Measurements from ENCODE around the gene EBPL.

DNA sequence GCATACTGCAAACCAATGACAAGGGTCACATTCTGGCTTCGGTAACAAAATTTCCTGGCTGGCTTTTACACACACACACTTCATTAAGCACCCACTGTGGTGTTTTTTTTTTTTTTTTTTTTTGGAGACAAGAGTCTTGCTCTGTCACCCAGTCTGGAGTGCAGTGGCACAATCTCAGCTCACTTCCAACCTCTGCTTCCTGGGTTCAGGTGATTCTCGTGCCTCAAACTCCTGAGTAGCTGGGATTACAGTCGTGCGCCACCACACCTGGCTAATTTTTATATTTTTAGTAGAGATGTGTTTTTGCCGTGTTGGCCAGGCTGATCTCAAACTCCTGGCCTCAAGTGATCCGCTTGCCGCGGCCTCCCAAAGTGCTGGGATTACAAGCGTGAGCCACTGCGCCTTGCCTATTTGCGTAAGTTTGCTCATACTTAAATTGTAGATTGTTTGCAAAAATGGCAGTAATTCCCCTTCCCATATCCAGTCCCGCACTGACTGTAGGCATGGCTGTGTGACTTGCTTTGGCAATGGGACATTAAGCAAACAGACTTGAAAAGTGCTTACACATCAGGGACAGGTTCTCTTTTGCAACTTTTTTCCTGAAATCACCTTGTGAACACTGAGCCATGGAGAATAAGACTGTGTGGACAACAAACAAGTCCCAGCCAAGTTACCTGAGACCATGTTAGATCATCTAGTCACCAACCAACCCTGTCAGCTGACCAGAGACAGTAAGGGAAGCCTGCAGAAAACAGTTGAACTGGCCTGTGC is 42.1 kb upstream of the EBPL start:
- TF ChIP-seq POLR2A (IDR thresholded peaks at IDR 0.05): no peak
- TF ChIP-seq CTCF (IDR thresholded peaks at IDR 0.05): no peak

Data from heart left ventricle (tissue), 13 donors.